ENCODE results near the gene DICER1. TPM values are rescaled to one million over a fixed set of nuclear protein-coding genes. Genes with fewer than 3 reads are reported as not detected.

The DICER1 gene
- total and polyA plus RNA-seq, 8 donors: 5.7 to 37.8 (median 24.6) TPM

DNA sequence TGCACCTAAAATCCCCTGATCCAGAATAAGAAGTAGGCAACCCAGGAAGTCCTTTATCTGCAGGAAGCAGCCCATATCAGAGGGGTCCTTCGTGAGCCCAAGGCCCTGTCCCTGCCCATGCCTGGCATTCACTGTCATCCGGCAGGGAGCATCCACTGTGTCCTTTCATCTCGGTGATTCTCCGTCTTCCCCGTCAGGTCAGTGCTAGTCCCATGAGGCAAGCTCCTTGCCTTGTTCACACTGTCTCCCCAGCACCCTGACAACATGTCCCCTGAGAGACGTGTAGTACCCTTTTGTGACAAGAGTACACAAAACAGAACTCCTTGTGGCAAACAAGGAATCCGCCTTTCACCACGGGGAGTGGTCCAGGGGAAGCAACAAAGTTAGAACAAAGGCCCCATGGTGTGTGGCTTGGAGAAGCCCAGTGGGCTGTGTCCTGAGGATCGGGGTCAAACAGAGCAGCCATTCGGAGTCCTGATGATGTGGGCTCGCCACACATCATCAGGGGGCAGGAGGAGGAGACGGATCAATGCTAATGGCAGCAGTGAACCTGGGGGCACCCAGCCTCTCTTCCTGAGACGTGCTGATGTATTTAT, 112.1 kb downstream of the DICER1 start:
- 75 to 84% methylated on average over 13 of the region's 13 CpGs for WGBS, 2 donors
- H3K4me3 ChIP-seq: no peak overlapping the region
- intact Hi-C loops (cut with DNase I): no loop called here
- peak in 1 of 6 donors; percentile 5 for DNase-seq
- no peaks in the 10 kb centered on the region for H3K36me3 ChIP-seq
- no peaks in the 10 kb centered on the region for H3K9me3 ChIP-seq
- no peaks in the 10 kb centered on the region for H3K4me1 ChIP-seq
- H3K27ac ChIP-seq: no peak overlapping the region
- H3K27me3 ChIP-seq: no peaks in the 10 kb centered on the region
- FAIRE-seq: no peak
- TF ChIP-seq, protein P1, sequence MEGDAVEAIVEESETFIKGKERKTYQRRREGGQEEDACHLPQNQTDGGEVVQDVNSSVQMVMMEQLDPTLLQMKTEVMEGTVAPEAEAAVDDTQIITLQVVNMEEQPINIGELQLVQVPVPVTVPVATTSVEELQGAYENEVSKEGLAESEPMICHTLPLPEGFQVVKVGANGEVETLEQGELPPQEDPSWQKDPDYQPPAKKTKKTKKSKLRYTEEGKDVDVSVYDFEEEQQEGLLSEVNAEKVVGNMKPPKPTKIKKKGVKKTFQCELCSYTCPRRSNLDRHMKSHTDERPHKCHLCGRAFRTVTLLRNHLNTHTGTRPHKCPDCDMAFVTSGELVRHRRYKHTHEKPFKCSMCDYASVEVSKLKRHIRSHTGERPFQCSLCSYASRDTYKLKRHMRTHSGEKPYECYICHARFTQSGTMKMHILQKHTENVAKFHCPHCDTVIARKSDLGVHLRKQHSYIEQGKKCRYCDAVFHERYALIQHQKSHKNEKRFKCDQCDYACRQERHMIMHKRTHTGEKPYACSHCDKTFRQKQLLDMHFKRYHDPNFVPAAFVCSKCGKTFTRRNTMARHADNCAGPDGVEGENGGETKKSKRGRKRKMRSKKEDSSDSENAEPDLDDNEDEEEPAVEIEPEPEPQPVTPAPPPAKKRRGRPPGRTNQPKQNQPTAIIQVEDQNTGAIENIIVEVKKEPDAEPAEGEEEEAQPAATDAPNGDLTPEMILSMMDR (IDR thresholded peaks at IDR 0.05): no peak
- no peak for ATAC-seq

DNA sequence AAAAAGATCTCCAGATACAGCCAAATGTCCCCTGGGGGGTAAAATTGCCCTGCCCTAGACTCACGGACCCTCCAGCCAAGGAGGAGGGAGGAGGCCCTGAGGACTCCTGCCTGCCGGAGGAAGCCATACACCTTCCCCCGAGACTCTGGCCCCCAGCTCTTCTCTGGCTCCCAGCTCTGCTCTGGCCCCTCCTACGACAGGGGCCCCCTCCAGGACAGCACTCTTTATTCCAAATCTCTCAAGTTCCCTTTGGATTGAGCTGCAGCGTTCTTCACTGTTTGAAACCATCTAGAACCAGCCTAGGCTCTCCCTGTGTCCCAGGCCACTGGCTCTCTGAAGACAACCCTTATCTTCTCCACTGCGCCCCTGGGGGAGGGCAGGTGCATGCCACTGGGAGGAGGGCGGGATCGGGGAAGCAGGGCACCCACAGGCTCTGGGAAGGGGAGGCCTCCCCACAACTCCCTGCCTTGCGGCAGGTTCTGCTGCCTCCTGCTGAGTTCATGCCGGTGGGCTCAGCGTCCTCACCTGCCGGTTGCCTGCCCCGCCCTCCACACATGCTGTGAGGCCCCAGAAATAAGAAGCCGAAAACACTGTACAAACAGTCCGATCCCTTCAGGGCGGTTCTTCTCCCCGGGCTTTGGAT, 112.7 kb downstream of the DICER1 start:
- TF ChIP-seq, protein P1 (IDR thresholded peaks at IDR 0.05): no peak
- H3K27ac ChIP-seq: no peak overlapping the region
- intact Hi-C loops (cut with DNase I): no loop called here
- 68 to 74% methylated on average over 16 to 17 of the region's 17 CpGs for WGBS, 2 donors
- H3K27me3 ChIP-seq: no peaks in the 10 kb centered on the region
- no peaks in the 10 kb centered on the region for H3K4me1 ChIP-seq
- no peak overlapping the region for H3K4me3 ChIP-seq
- ATAC-seq (no peak), FAIRE-seq (no peak), DNase-seq (peak in 1 of 6 donors; percentile 26)
- H3K36me3 ChIP-seq: no peaks in the 10 kb centered on the region
- no peaks in the 10 kb centered on the region for H3K9me3 ChIP-seq

DNA sequence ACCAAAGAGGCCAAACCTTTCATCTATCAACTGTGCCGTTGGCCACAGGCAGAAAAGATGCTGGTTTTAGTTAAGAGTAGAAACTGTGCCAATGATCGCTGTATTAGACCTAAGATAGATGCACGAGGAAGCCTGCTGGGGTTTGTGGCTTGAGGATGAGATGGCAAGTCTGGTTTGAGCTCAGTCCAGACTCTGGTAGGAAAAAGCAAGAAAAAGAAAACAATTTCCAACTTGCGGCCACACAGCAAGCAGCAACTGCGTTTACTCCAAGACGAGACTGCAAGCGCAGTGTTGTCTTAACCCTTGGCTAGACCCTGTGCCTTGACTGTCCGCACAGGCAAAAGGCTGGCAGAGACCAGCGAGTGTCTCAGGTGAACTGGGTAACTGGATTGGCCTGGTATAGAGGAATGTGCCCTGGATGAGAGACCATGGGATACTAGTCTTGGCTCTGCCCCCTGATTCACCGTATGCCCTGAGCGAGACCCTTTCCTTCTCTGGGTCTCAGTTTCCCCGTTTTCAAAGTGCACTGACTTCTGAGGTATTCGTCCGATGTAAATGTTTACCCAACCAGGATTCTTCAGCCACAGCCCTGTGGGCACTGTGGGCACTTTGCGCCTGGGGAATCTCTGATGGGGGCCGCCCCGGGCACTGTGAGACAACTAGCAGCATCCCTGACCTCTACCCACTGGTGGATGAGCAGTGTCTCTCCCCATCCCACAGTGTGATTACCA, 113.4 kb downstream of the DICER1 start:
- no peak for ATAC-seq
- 78 to 83% methylated on average over 17 of the region's 17 CpGs for WGBS, 2 donors
- H3K27me3 ChIP-seq: no peaks in the 10 kb centered on the region
- intact Hi-C loops (cut with DNase I): no loop called here
- no peaks in the 10 kb centered on the region for H3K4me1 ChIP-seq
- peak in 1 of 6 donors; percentile 24 for DNase-seq
- no peak overlapping the region for H3K27ac ChIP-seq
- no peak for FAIRE-seq
- no peaks in the 10 kb centered on the region for H3K9me3 ChIP-seq
- H3K36me3 ChIP-seq: no peaks in the 10 kb centered on the region
- TF ChIP-seq, protein P1 (IDR thresholded peaks at IDR 0.05): no peak
- H3K4me3 ChIP-seq: no peak overlapping the region

DNA sequence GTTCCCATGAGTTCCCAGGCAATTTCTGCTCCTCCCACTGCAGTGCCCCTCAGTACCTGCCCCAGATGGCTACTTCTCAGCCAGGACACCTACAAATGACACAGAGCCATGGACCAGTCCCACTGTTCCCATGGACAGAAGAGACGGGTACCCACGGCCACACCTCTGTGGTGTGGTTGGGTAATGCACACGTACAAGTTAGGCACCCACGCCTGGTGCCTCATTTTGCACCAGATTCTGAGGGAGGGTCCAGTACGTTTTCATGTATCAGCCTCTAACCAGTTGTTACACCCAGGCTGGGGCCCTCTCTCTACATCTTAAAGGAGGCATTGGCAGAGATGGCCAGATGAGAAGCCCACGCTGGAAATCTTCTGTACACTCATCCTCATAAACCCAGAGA, 114.0 kb downstream of the DICER1 start:
- FAIRE-seq (no peak), DNase-seq (peak in 1 of 6 donors; percentile 12), ATAC-seq (no peak)
- Histone ChIP-seq H3K4me1 (no peaks in the 10 kb centered on the region), H3K36me3 (no peaks in the 10 kb centered on the region), H3K27ac (no peak overlapping the region), H3K27me3 (no peaks in the 10 kb centered on the region), H3K9me3 (no peaks in the 10 kb centered on the region), H3K4me3 (no peak overlapping the region)
- WGBS, 2 donors: 80 to 86% methylated on average over 6 of the region's 6 CpGs
- intact Hi-C loops (cut with DNase I): no loop called here
- TF ChIP-seq, protein P1 (IDR thresholded peaks at IDR 0.05): no peak
